BJ (cell line): ENCODE results near the gene KATNIP. TPM values are rescaled to one million over a fixed set of nuclear protein-coding genes. Genes with fewer than 3 reads are reported as not detected.

Source experiments
- CTCF ChIA-PET: fragments of 350-600 bp; formaldehyde crosslinking; extraction: SDS; loops from one replicate; lab custom pipeline; 2021; ENCODE audit warnings: antibody characterized with exemption, inconsistent platforms; lab: Yijun Ruan, JAX
- POLR2A ChIA-PET: fragments of 300-600 bp; sonication (Branson Sonifier 250); formaldehyde crosslinking; extraction: SDS; loops from one replicate; lab custom pipeline; 2021; ENCODE audit warnings: antibody characterized with exemption; lab: Charles Lee
- DNase-seq: peaks from one replicate; pipeline ENCODE4 v3.0.0-alpha.2; 2011; ENCODE audit warnings: low read depth
- H3K27me3 ChIP-seq: 2 replicates; pipeline ENCODE4 v1.6.0; 2011; ENCODE audit warnings: low read length; ENCODE audit not compliant: control insufficient read depth, insufficient read depth
- H3K36me3 ChIP-seq: 2 replicates; pipeline ENCODE4 v1.5.1; 2011; ENCODE audit warnings: low read length; ENCODE audit not compliant: control insufficient read depth, insufficient read depth
- H3K4me3 ChIP-seq: 2 replicates; pipeline ENCODE4 v1.5.1; 2011; ENCODE audit warnings: low read depth, mild to moderate bottlenecking, control low read depth, low read length
- CTCF ChIP-seq: IDR thresholded peaks from 2 replicates; pipeline ENCODE4 v1.5.1; 2011; ENCODE audit warnings: low read depth, mild to moderate bottlenecking, control low read depth, inconsistent platforms, low read length, moderate library complexity; ENCODE audit not compliant: insufficient read depth
- polyA plus RNA-seq: library from polyadenylated mRNA; depleted of rRNA; stranded (reverse); fragments of >200 nt; gene quantifications from 2 replicates; pipeline ENCODE4 v1.2.3, GENCODE V29; 2011

KATNIP gene
- polyA plus RNA-seq, 1 experiment, result 18.8 TPM

- no peak for DNase-seq
- POLR2A ChIA-PET, result no interaction called here
- Histone ChIP-seq H3K27me3 (no peaks in the 10 kb centered on the region), H3K36me3 (no peaks in the 10 kb centered on the region; the same call in none of the 2 replicates), H3K4me3 (no peak overlapping the region)
- no peak for TF ChIP-seq CTCF
- CTCF ChIA-PET, result no interaction called here
Measured at GRCh38 chr16:27585200-27585599, 35.3 kb downstream of the KATNIP start.

GRCh38 chr16:27586711-27587110 is 36.8 kb downstream of the KATNIP start:
- ChIA-PET CTCF (interaction anchor here (1.3 kb wide), 1 partner anchor 11 kb away, joined by 3 read pairs; no protein-coding TSS in a partner anchor), POLR2A (no interaction called here)
- no peak for TF ChIP-seq CTCF
- Histone ChIP-seq H3K36me3 (no peaks in the 10 kb centered on the region; the same call in none of the 2 replicates), H3K27me3 (no peaks in the 10 kb centered on the region), H3K4me3 (no peak overlapping the region)
- DNase-seq, result no peak

GRCh38 chr16:27588057-27588456 is 38.1 kb downstream of the KATNIP start:
- Histone ChIP-seq H3K27me3 (no peaks in the 10 kb centered on the region), H3K36me3 (no peaks in the 10 kb centered on the region; the same call in none of the 2 replicates), H3K4me3 (no peak overlapping the region)
- DNase-seq, result no peak
- POLR2A ChIA-PET, result no interaction called here
- no peak for TF ChIP-seq CTCF
- CTCF ChIA-PET, result interaction anchor here (1.3 kb wide), 1 partner anchor 10 kb away, joined by 3 read pairs; no protein-coding TSS in a partner anchor

GRCh38 chr16:27591837-27592236 is 41.9 kb downstream of the KATNIP start:
- TF ChIP-seq CTCF, result no peak
- Histone ChIP-seq H3K36me3 (no peaks in the 10 kb centered on the region; the same call in 1 of the 2 replicates), H3K4me3 (no peak overlapping the region), H3K27me3 (no peaks in the 10 kb centered on the region)
- DNase-seq, result no peak
- ChIA-PET CTCF (interaction anchor here (1.0 to 1.8 kb wide), 3 partner anchors 9 to 98 kb away, joined by 3 to 6 read pairs (median 4); no protein-coding TSS in a partner anchor), POLR2A (no interaction called here)

GRCh38 chr16:27595475-27595874 is 45.5 kb downstream of the KATNIP start:
- Histone ChIP-seq H3K36me3 (no peaks in the 10 kb centered on the region; the same call in 1 of the 2 replicates), H3K4me3 (no peak overlapping the region), H3K27me3 (no peaks in the 10 kb centered on the region)
- CTCF ChIA-PET, result interaction anchor here (1.1 kb wide), 1 partner anchor 42 kb away, joined by 3 read pairs; no protein-coding TSS in a partner anchor
- TF ChIP-seq CTCF, result no peak
- DNase-seq, result no peak
- POLR2A ChIA-PET, result no interaction called here
